HepG2 (cell line): Measurements from ENCODE around the gene PEAR1. TPM values are rescaled to one million over a fixed set of nuclear protein-coding genes. Genes with fewer than 3 reads are reported as not detected.

Experiments
- ATAC-seq: fragments of 200-7000 bp; cut with Tn5 transposase; 3 replicates; pipeline ENCODE4 v1.9.1; 2020; ENCODE audit warnings: mild to moderate bottlenecking, moderate library complexity
- BruUV-seq: library from RNA; stranded (reverse); fragments of 400-500 nt; replicated peaks from 2 replicates; lab custom pipeline; 2021; lab: Mats Ljungman, UMichigan
- CTCF ChIA-PET: fragments of 300-600 bp; formaldehyde crosslinking; extraction: SDS; loops from one replicate; lab custom pipeline; 2021; ENCODE audit warnings: low total read pairs, inconsistent platforms, low intra/inter-chr PET ratio; lab: Yijun Ruan, JAX
- POLR2A ChIA-PET: fragments of 350-600 bp; sonication (Branson Sonifier 250); formaldehyde crosslinking; loops from one replicate; lab custom pipeline; 2020; ENCODE audit warnings: antibody characterized with exemption, inconsistent platforms; lab: Yijun Ruan, JAX
- DNase-seq: peaks from one replicate; pipeline ENCODE4 v3.0.0-alpha.2; 2015; ENCODE audit warnings: low spot score
- FAIRE-seq: peaks from 3 replicates; lab custom pipeline; 2011; peaks lifted over from hg19 to GRCh38; lab: Jason Lieb, UNC
- H2AFZ ChIP-seq: one replicate; pipeline ENCODE4 v1.6.1; 2011; ENCODE audit warnings: low read length, inconsistent platforms
- H3K27ac ChIP-seq: fragments of 300-600 bp; 3 replicates; pipeline ENCODE4 v1.8.0; 2011; ENCODE audit warnings: mixed run types, mild to moderate bottlenecking, mixed read lengths, low read length, inconsistent platforms; ENCODE audit not compliant: insufficient read depth; ENCODE audit errors: extremely low read length
- H3K27me3 ChIP-seq, 2 experiments: fragments of 200-600 bp in 1 of 2; 2 replicates in 1 of 2; 3 replicates in 1 of 2; pipeline versions ENCODE4 v1.6.0 to v1.8.0; 2011; ENCODE audit warnings: low read length in 2 of 2, mild to moderate bottlenecking in 2 of 2, moderate library complexity in 2 of 2, inconsistent platforms in 1 of 2; ENCODE audit not compliant: insufficient read depth in 2 of 2, control insufficient read depth in 1 of 2
- H3K36me3 ChIP-seq, 2 experiments: fragments of 200-600 bp in 1 of 2; replicated peaks in 1 of 2; 2 replicates in 1 of 2; 3 replicates in 1 of 2; pipeline versions ENCODE4 v1.5.1 to v1.8.0; 2011; ENCODE audit warnings: low read length in 2 of 2, inconsistent platforms in 1 of 2; ENCODE audit not compliant: insufficient read depth in 2 of 2, control insufficient read depth in 1 of 2
- H3K4me1 ChIP-seq: 2 replicates; pipeline ENCODE4 v1.5.1; 2012; ENCODE audit warnings: low read length, inconsistent platforms; ENCODE audit not compliant: insufficient read depth
- H3K4me2 ChIP-seq: 2 replicates; pipeline ENCODE4 v1.6.0; 2011; ENCODE audit warnings: low read depth, low read length, inconsistent platforms
- H3K4me3 ChIP-seq, 3 experiments: fragments of 200-600 bp in 1 of 3; sonication (generic), shearing (Covaris generic) in 1 of 3; replicated peaks in 1 of 3; 2 replicates each; pipeline ENCODE4 v1.5.1; 2011 to 2016; ENCODE audit warnings: low read length in 3 of 3, inconsistent platforms in 2 of 3, low read depth in 2 of 3, mild to moderate bottlenecking in 2 of 3, control low read depth in 1 of 3, mixed read lengths in 1 of 3; ENCODE audit not compliant: insufficient read depth in 1 of 3
- H3K79me2 ChIP-seq: one replicate; pipeline ENCODE4 v1.6.1; 2011; ENCODE audit warnings: low read length, inconsistent platforms; ENCODE audit not compliant: insufficient read depth
- H3K9ac ChIP-seq: 2 replicates; pipeline ENCODE4 v1.6.0; 2011; ENCODE audit warnings: mild to moderate bottlenecking, low read depth, low read length, inconsistent platforms; ENCODE audit not compliant: insufficient read depth
- H3K9me3 ChIP-seq: 2 replicates; pipeline ENCODE4 v1.5.1; 2012; ENCODE audit warnings: mild to moderate bottlenecking, low read length
- H4K20me1 ChIP-seq: 2 replicates; pipeline ENCODE4 v1.6.0; 2011; ENCODE audit warnings: inconsistent platforms, mild to moderate bottlenecking, low read length, moderate library complexity; ENCODE audit not compliant: insufficient read depth
- CEBPB ChIP-seq: IDR thresholded peaks from 2 replicates; pipeline ENCODE4 v1.6.1; 2011; ENCODE audit warnings: low read depth, low read length, improper control_type of control experiment, borderline replicate concordance
- HCFC1 ChIP-seq: fragments of 150-350 bp; IDR thresholded peaks from 2 replicates; pipeline ENCODE4 v1.6.1; 2014; ENCODE audit warnings: low read depth, low read length
- HOXD1 ChIP-seq: sonication (generic); formaldehyde crosslinking; IDR thresholded peaks from 2 replicates; pipeline ENCODE4 v1.5.0; 2020; ENCODE audit warnings: missing genetic modification reagents
- JUND ChIP-seq: sonication (generic); formaldehyde crosslinking; IDR thresholded peaks from 2 replicates; pipeline ENCODE4 v1.8.0; 2022; ENCODE audit warnings: mild to moderate bottlenecking, missing genetic modification reagents
- NFE2L2 ChIP-seq: fragments of 150-350 bp; IDR thresholded peaks from 2 replicates; pipeline ENCODE4 v1.6.1; 2014; ENCODE audit warnings: low read length
- RFX3 ChIP-seq: IDR thresholded peaks from 2 replicates; pipeline ENCODE4 v1.6.1; 2016; ENCODE audit warnings: missing biosample characterization, missing genetic modification reagents
- SAP130 ChIP-seq: IDR thresholded peaks from 2 replicates; pipeline ENCODE4 v1.6.1; 2016; ENCODE audit warnings: low read depth
- SIN3A ChIP-seq: IDR thresholded peaks from 2 replicates; pipeline ENCODE4 v1.6.1; 2011; ENCODE audit warnings: low read depth, mild to moderate bottlenecking, control low read depth, low read length, borderline replicate concordance
- TCF12 ChIP-seq, 2 experiments: fragments of 450-650 bp in 1 of 2; sonication (generic) in 1 of 2; formaldehyde crosslinking in 1 of 2; IDR thresholded peaks; 2 replicates each; pipeline versions ENCODE4 v1.6.1 to v1.8.0; 2017 to 2022; ENCODE audit warnings: antibody characterized with exemption in 1 of 2, mild to moderate bottlenecking in 1 of 2, missing genetic modification reagents in 1 of 2, moderate library complexity in 1 of 2
- ZBTB21 ChIP-seq: sonication (generic); formaldehyde crosslinking; IDR thresholded peaks from 2 replicates; pipeline ENCODE4 v1.4.0; 2020; ENCODE audit warnings: missing genetic modification reagents
- ZNF44 ChIP-seq: sonication (generic); formaldehyde crosslinking; IDR thresholded peaks from 2 replicates; pipeline ENCODE4 v1.5.1; 2020; ENCODE audit warnings: mild to moderate bottlenecking, missing genetic modification reagents
- ZNF772 ChIP-seq: sonication (generic); formaldehyde crosslinking; IDR thresholded peaks from 2 replicates; pipeline ENCODE4 v1.5.0; 2020; ENCODE audit warnings: mild to moderate bottlenecking, missing genetic modification reagents
- WGBS: methylation state at CpG from one replicate; pipeline ENCODE4 v1.1.6; 2017; ENCODE audit warnings: low lambda C conversion rate; 5-methylcytosine and 5-hydroxymethylcytosine counted together
- in situ Hi-C: cut with HindIII; loops from 2 replicates; pipeline ENCODE4 v1.10.0; 2017; ENCODE audit warnings: low pct_unique_long_range_greater_than_20kb; ENCODE audit not compliant: extremely low pct_ligation_motif_present
- intact Hi-C: fragments of 100-400 bp; cut with micrococcal nuclease; formaldehyde crosslinking; loops from one replicate; pipeline ENCODE4 v1.10.0; 2022; ENCODE audit not compliant: unreplicated experiment
- polyA plus RNA-seq, 8 experiments: library from polyadenylated mRNA; depleted of rRNA in 3 of 8; stranded (reverse) in 7 of 8; unstranded in 1 of 8; fragments of >200 nt; fragmentation: Illumina TruSeq in 4 of 8; extraction: Trizol in 4 of 8; gene quantifications; 2 replicates each; pipeline versions ENCODE4 v1.2.1 to v1.2.3, GENCODE V29; 2011 to 2016; ENCODE audit warnings: low read depth in 4 of 8, missing spikeins in 1 of 8, mixed read lengths in 1 of 8; ENCODE audit not compliant: insufficient read depth in 1 of 8
- total RNA-seq, 5 experiments: library from RNA; depleted of rRNA; stranded (reverse); fragments of >200 nt; fragmentation: Illumina TruSeq; extraction: Trizol; gene quantifications; 2 replicates each; pipeline ENCODE4 v1.2.3, GENCODE V29; 2016; ENCODE audit warnings: low read depth in 1 of 5
- TF ChIP-seq, protein P1 (sequence below): sonication (generic); formaldehyde crosslinking; conservative IDR thresholded peaks from 2 replicates; pipeline ENCODE4 v1.8.0; 2022; ENCODE audit warnings: missing genetic modification reagents
- TF ChIP-seq, protein P2 (sequence below): sonication (generic); formaldehyde crosslinking; IDR thresholded peaks from 2 replicates; pipeline ENCODE4 v1.4.0; 2020; ENCODE audit warnings: low read depth, mild to moderate bottlenecking, missing genetic modification reagents
- TF ChIP-seq, protein P3 (sequence below): sonication (generic); formaldehyde crosslinking; IDR thresholded peaks from 2 replicates; pipeline ENCODE4 v1.9.0; 2021; ENCODE audit warnings: missing genetic modification reagents, borderline replicate concordance
- TF ChIP-seq, protein P4 (sequence below): sonication (generic); formaldehyde crosslinking; IDR thresholded peaks from 2 replicates; pipeline ENCODE4 v1.4.0; 2020; ENCODE audit warnings: missing genetic modification reagents, borderline replicate concordance
- TF ChIP-seq, protein P5 (sequence below): fragments of 450-650 bp; IDR thresholded peaks from 2 replicates; pipeline ENCODE4 v1.6.1; 2017

Gene PEAR1
- total and polyA plus RNA-seq, 2 of the 13 experiments (the other 11 are each of a cell fraction or from before 2014, with no cell fraction given), result 0.27 to 0.41 TPM

DNA sequence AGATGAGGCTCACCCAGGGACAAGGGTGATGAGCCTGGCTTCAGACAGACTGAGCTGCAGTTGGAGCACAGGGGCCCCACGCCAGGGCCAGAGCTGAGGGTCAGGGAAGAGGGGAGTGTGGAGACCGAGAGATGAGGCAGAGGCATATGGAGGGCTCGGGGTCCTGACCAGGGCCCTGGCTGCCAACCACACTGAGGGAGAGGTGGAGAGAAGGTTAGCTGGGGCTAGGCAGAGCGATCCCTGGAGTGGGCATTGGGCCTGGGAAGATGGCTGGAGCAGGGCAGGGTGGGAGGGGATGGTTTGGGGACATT, 8.0 kb downstream of the PEAR1 start:
- Histone ChIP-seq H3K9ac (no peak overlapping the region), H3K79me2 (no peaks in the 10 kb centered on the region), H2AFZ (no peak overlapping the region), H3K4me3 (no peak overlapping the region), H3K9me3 (no peaks in the 10 kb centered on the region), H3K27me3 (peaks cover 7 to 89% of the 10 kb centered on the region in 2 experiments), H3K4me2 (no peak overlapping the region), H3K4me1 (peaks cover 25% of the 10 kb centered on the region), H3K27ac (no peak overlapping the region), H4K20me1 (no peaks in the 10 kb centered on the region), H3K36me3 (no peaks in the 10 kb centered on the region)
- CTCF ChIA-PET, result interaction anchor here (1.0 kb wide), 1 partner anchor 10 kb away, joined by 3 read pairs; no protein-coding TSS in a partner anchor
- TF ChIP-seq, protein P1, sequence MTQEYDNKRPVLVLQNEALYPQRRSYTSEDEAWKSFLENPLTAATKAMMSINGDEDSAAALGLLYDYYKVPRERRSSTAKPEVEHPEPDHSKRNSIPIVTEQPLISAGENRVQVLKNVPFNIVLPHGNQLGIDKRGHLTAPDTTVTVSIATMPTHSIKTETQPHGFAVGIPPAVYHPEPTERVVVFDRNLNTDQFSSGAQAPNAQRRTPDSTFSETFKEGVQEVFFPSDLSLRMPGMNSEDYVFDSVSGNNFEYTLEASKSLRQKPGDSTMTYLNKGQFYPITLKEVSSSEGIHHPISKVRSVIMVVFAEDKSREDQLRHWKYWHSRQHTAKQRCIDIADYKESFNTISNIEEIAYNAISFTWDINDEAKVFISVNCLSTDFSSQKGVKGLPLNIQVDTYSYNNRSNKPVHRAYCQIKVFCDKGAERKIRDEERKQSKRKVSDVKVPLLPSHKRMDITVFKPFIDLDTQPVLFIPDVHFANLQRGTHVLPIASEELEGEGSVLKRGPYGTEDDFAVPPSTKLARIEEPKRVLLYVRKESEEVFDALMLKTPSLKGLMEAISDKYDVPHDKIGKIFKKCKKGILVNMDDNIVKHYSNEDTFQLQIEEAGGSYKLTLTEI (CRISPR knock-in tag), result no peak
- TF ChIP-seq NFE2L2 (no peak), CEBPB (no peak), JUND (CRISPR knock-in tag) (no peak), HCFC1 (no peak), HOXD1 (no peak), SAP130 (CRISPR knock-in tag) (no peak), ZNF772 (CRISPR knock-in tag) (no peak), ZNF44 (no peak), TCF12 (IDR thresholded peaks at IDR 0.05) (no peak), TCF12 (CRISPR knock-in tag; IDR thresholded peaks at IDR 0.05) (no peak), SIN3A (no peak), RFX3 (no peak), ZBTB21 (CRISPR knock-in tag) (no peak)
- TF ChIP-seq, protein P2, sequence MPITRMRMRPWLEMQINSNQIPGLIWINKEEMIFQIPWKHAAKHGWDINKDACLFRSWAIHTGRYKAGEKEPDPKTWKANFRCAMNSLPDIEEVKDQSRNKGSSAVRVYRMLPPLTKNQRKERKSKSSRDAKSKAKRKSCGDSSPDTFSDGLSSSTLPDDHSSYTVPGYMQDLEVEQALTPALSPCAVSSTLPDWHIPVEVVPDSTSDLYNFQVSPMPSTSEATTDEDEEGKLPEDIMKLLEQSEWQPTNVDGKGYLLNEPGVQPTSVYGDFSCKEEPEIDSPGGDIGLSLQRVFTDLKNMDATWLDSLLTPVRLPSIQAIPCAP, result no peak
- TF ChIP-seq, protein P3, sequence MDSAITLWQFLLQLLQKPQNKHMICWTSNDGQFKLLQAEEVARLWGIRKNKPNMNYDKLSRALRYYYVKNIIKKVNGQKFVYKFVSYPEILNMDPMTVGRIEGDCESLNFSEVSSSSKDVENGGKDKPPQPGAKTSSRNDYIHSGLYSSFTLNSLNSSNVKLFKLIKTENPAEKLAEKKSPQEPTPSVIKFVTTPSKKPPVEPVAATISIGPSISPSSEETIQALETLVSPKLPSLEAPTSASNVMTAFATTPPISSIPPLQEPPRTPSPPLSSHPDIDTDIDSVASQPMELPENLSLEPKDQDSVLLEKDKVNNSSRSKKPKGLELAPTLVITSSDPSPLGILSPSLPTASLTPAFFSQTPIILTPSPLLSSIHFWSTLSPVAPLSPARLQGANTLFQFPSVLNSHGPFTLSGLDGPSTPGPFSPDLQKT (CRISPR knock-in tag), result no peak
- TF ChIP-seq, protein P4, sequence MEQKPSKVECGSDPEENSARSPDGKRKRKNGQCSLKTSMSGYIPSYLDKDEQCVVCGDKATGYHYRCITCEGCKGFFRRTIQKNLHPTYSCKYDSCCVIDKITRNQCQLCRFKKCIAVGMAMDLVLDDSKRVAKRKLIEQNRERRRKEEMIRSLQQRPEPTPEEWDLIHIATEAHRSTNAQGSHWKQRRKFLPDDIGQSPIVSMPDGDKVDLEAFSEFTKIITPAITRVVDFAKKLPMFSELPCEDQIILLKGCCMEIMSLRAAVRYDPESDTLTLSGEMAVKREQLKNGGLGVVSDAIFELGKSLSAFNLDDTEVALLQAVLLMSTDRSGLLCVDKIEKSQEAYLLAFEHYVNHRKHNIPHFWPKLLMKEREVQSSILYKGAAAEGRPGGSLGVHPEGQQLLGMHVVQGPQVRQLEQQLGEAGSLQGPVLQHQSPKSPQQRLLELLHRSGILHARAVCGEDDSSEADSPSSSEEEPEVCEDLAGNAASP (CRISPR knock-in tag), result no peak
- TF ChIP-seq, protein P5, sequence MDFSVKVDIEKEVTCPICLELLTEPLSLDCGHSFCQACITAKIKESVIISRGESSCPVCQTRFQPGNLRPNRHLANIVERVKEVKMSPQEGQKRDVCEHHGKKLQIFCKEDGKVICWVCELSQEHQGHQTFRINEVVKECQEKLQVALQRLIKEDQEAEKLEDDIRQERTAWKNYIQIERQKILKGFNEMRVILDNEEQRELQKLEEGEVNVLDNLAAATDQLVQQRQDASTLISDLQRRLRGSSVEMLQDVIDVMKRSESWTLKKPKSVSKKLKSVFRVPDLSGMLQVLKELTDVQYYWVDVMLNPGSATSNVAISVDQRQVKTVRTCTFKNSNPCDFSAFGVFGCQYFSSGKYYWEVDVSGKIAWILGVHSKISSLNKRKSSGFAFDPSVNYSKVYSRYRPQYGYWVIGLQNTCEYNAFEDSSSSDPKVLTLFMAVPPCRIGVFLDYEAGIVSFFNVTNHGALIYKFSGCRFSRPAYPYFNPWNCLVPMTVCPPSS, result no peak
- in situ Hi-C loops, result no loop called here
- POLR2A ChIA-PET, result no interaction called here
- BruUV-seq, result no TSS peak
- DNase-seq, result no peak
- intact Hi-C loops, result no loop called here
- WGBS, result 3% methylated on average over 4 of the region's 4 CpGs
- no peak for ATAC-seq
- FAIRE-seq, result no peak
